ENCODE results near the gene MYLK. TPM values are rescaled to one million over a fixed set of nuclear protein-coding genes. Genes with fewer than 3 reads are reported as not detected.

The MYLK gene
- total and polyA plus RNA-seq, 10 of the 15 experiments (the other 5 are each of a cell fraction or from before 2014, with no cell fraction given) = 0.04 to 1.6 (median 0.42) TPM; not detected in 1

DNA sequence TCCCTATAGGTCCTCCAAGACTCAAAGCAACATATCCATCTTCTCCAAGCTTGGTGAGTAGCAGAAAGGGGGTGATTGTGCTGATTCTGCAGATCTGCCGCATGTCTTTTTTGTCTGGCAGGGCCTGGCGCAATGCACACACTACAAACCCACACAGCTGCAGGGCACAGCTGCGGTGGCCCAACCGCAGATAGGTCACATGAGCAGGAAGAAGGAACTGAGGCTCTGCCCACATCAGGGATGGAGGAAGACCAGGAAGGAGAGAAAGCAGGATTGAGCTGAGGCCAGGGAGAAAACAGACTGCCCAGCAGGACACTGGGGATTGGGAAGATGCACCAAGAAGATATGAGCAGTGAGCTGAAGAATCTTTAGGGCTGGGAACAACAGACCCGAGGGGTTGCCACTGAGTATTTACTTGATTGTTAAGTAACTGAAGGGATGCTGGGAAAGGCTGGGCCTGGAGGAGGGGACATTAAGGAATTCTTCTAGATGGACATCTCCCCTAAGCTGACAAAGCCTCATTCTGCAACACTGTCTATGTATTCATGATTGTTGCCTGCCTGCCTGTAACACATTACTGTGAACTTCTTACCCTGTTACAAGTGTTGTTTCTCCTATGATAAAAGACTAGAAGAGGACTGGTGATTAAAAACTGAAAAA is 126.7 kb downstream of the MYLK start:
- intact Hi-C loops (cut with micrococcal nuclease; ENCODE audit: unreplicated experiment) = no loop called here
- H3K27me3 ChIP-seq (replicated peaks in 1 of 2; ENCODE audit: control insufficient read depth in 2 of 2, insufficient read depth in 2 of 2, low read length in 1 of 2) = no peaks in the 10 kb centered on the region; a peak in 1 of 4 replicates
- H3K4me2 ChIP-seq (ENCODE audit: control insufficient read depth, insufficient read depth) = no peak overlapping the region
- TF ChIP-seq POLR2AphosphoS2 (IDR thresholded peaks at IDR 0.05; ENCODE audit: low read depth, low read length) = no peak
- TF ChIP-seq SMC3 (IDR thresholded peaks at IDR 0.05; ENCODE audit: borderline replicate concordance, low read length) = no peak
- no peak for TF ChIP-seq NR2C2 (IDR thresholded peaks at IDR 0.05; ENCODE audit: borderline replicate concordance, control insufficient read depth, insufficient read length, low read depth)
- no peak for TF ChIP-seq HDAC6 (IDR thresholded peaks at IDR 0.05; ENCODE audit: unreplicated experiment)
- no peak for TF ChIP-seq HDAC2 (IDR thresholded peaks at IDR 0.05)
- no peak for TF ChIP-seq TCF7 (IDR thresholded peaks at IDR 0.05; ENCODE audit: borderline replicate concordance)
- CTCF ChIA-PET = interaction anchor here (0.8 kb wide), 1 partner anchor 24 kb away, joined by 3 read pairs; no protein-coding TSS in a partner anchor
- RAD21 ChIA-PET (ENCODE audit: unreplicated experiment) = interaction anchor here (0.7 kb wide), 1 partner anchor 359 kb away, joined by 3 read pairs; no protein-coding TSS in a partner anchor
- peak; percentile 13 for DNase-seq (ENCODE audit: low read depth, low spot score)
- no TSS peak for BruUV-seq (replicated peaks)
- H3K4me1 ChIP-seq (ENCODE audit: control insufficient read depth, insufficient read depth, low read length) = no peaks in the 10 kb centered on the region; the same call in 1 of the 2 replicates
- no peak overlapping the region for H3K9ac ChIP-seq (ENCODE audit: control insufficient read depth, insufficient read depth, low read length)
- 0 out of 2 replicates have a peak overlapping the region, but pooled peaks have one; percentile 10 for H2AFZ ChIP-seq (ENCODE audit: control insufficient read depth, low read depth, low read length)
- no peak for FAIRE-seq
- H3K27ac ChIP-seq (ENCODE audit: control insufficient read depth, insufficient read depth) = no peak overlapping the region
- no peak for ATAC-seq
- SMC1A ChIA-PET (ENCODE audit: uncharacterized antibody, unreplicated experiment) = no interaction called here
- POLR2A ChIA-PET = no interaction called here
- 16% methylated on average over 5 of the region's 5 CpGs for WGBS (ENCODE audit: insufficient coverage, insufficient replicate concordance, low lambda C conversion rate, missing lambda C conversion rate)
- no peaks in the 10 kb centered on the region for H3K36me3 ChIP-seq (ENCODE audit: control insufficient read depth in 2 of 2, insufficient read depth in 2 of 2, low read length in 1 of 2)
- H3K79me2 ChIP-seq (ENCODE audit: control insufficient read depth, insufficient read depth, low read length) = no peaks in the 10 kb centered on the region
- H3K4me3 ChIP-seq = no peak overlapping the region
- H3K9me3 ChIP-seq (replicated peaks; ENCODE audit: control insufficient read depth, insufficient read depth, low read length) = no peaks in the 10 kb centered on the region
- in situ Hi-C loops (cut with MboI) = no loop called here
- H4K20me1 ChIP-seq (ENCODE audit: control insufficient read depth, insufficient read depth) = no peaks in the 10 kb centered on the region

- H3K4me2 ChIP-seq (ENCODE audit: control insufficient read depth, insufficient read depth) = no peak overlapping the region
- no peak overlapping the region for H3K9ac ChIP-seq (ENCODE audit: control insufficient read depth, insufficient read depth, low read length)
- DNase-seq (ENCODE audit: low read depth, low spot score) = no peak
- CTCF ChIA-PET = no interaction called here
- H4K20me1 ChIP-seq (ENCODE audit: control insufficient read depth, insufficient read depth) = no peaks in the 10 kb centered on the region
- no peak for FAIRE-seq
- H3K79me2 ChIP-seq (ENCODE audit: control insufficient read depth, insufficient read depth, low read length) = no peaks in the 10 kb centered on the region
- no peak overlapping the region for H3K4me3 ChIP-seq
- intact Hi-C loops (cut with micrococcal nuclease; ENCODE audit: unreplicated experiment) = no loop called here
- no peaks in the 10 kb centered on the region; a peak in 1 of 4 replicates for H3K27me3 ChIP-seq (replicated peaks in 1 of 2; ENCODE audit: control insufficient read depth in 2 of 2, insufficient read depth in 2 of 2, low read length in 1 of 2)
- H3K9me3 ChIP-seq (replicated peaks; ENCODE audit: control insufficient read depth, insufficient read depth, low read length) = no peaks in the 10 kb centered on the region
- no peaks in the 10 kb centered on the region; the same call in 1 of the 2 replicates for H3K4me1 ChIP-seq (ENCODE audit: control insufficient read depth, insufficient read depth, low read length)
- no peak overlapping the region for H3K27ac ChIP-seq (ENCODE audit: control insufficient read depth, insufficient read depth)
- no peak overlapping the region for H2AFZ ChIP-seq (ENCODE audit: control insufficient read depth, low read depth, low read length)
- POLR2A ChIA-PET = no interaction called here
- BruUV-seq (replicated peaks) = no TSS peak
- ATAC-seq = no peak
- RAD21 ChIA-PET (ENCODE audit: unreplicated experiment) = no interaction called here
- SMC1A ChIA-PET (ENCODE audit: uncharacterized antibody, unreplicated experiment) = no interaction called here
- H3K36me3 ChIP-seq (ENCODE audit: control insufficient read depth in 2 of 2, insufficient read depth in 2 of 2, low read length in 1 of 2) = no peaks in the 10 kb centered on the region
- no peak for TF ChIP-seq RCOR1 (conservative IDR thresholded peaks at IDR 0.05; ENCODE audit: low read depth, low read length)
- 36% methylated on average over 2 of the region's 2 CpGs for WGBS (ENCODE audit: insufficient coverage, insufficient replicate concordance, low lambda C conversion rate, missing lambda C conversion rate)
- in situ Hi-C loops (cut with MboI) = no loop called here
Measured at GRCh38 chr3:123755501-123755900, 128.6 kb downstream of the MYLK start.
